ENCODE results near the gene BSND. TPM values are rescaled to one million over a fixed set of nuclear protein-coding genes. Genes with fewer than 3 reads are reported as not detected.

BSND gene
- polyA plus RNA-seq, 1 donor (not counting 4 experiments of a cell fraction or from before 2014, with no cell fraction given), result not detected

DNA sequence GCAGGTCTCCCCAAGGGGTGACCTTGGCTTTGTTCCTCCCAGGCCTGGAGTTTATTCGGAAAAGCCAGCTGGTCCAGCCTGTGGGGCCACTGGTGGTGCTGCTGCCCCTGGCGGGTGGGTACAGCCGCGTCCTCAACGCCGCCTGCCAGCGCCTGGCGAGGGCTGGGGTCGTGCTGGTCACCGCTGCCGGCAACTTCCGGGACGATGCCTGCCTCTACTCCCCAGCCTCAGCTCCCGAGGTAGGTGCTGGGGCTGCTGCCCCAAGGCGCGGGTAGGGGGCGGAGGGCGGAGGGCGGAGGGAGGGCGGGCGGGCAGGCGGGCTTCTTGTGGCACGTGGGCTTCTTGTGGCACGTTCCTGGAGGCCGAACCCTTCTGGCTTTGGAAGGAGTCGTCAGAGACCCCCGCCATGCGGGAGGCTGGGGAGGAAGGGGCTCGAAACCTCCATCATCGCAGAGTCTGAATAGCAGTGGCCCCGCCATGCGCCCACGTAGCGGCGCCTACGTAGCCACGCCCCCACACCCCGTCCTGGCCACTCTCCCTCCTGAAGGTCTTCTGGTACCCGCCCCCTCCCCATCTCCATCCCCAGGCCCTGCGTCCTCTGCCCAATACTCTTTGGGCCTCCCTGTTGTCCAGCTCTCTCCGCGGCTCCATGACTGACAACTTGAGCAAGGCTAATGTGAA, 57.4 kb downstream of the BSND start:
- no peaks in the 10 kb centered on the region for H3K27me3 ChIP-seq (ENCODE audit: control insufficient read depth, extremely low read depth, insufficient read depth, low read length)

DNA sequence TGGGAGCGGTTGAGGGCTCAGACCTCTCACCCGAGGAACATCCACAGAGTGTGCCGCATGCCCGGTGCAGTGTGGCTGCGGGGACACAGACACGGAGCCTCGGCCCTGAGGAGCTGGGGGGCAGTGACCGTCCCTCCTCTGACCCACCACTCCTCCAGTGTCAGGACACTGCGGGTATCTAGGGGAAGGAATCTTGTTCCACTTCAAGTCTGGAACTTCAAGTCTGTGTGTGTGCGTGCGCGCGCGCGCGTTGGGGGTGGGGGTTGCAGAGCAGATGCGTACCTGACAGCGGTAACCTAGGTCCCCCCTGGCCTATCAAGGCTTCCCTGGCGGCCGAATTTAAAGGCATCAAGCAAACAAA, 57.9 kb downstream of the BSND start:
- Histone ChIP-seq H3K4me2 (ENCODE audit: control insufficient read depth, extremely low read depth, insufficient read depth, low read depth, low read length) (no peak overlapping the region), H3K9me1 (ENCODE audit: control insufficient read depth, extremely low read depth, insufficient read depth, low read length) (no peaks in the 10 kb centered on the region), H3K79me2 (ENCODE audit: control insufficient read depth, insufficient read depth, low read length) (peaks cover 43% of the 10 kb centered on the region), H3K9ac (ENCODE audit: control insufficient read depth, extremely low read depth, insufficient read depth, low read length) (no peak overlapping the region), H2AFZ (ENCODE audit: control insufficient read depth, low read length) (no peak overlapping the region), H3K27ac (ENCODE audit: control insufficient read depth, insufficient read depth, low read length) (no peak overlapping the region), H3K4me3 (ENCODE audit: control insufficient read depth in 2 of 3, extremely low read depth in 1 of 3, insufficient read depth in 2 of 3, low read depth in 1 of 3, low read length in 3 of 3) (no peak overlapping the region), H3K4me1 (ENCODE audit: control insufficient read depth, extremely low read depth, insufficient read depth, low read length) (peaks cover 18% of the 10 kb centered on the region), H3K9me3 (ENCODE audit: control insufficient read depth, low read depth, low read length) (no peaks in the 10 kb centered on the region), H3K36me3 (ENCODE audit: control insufficient read depth in 2 of 2, extremely low read depth in 1 of 2, insufficient read depth in 2 of 2, low read length in 2 of 2) (peaks cover 63 to 65% of the 10 kb centered on the region in 2 experiments), H4K20me1 (ENCODE audit: control insufficient read depth, extremely low read depth, insufficient read depth, low read length) (peaks cover 2% of the 10 kb centered on the region), H3K27me3 (ENCODE audit: control insufficient read depth, extremely low read depth, insufficient read depth, low read length) (no peaks in the 10 kb centered on the region)
- TF ChIP-seq, protein P1, sequence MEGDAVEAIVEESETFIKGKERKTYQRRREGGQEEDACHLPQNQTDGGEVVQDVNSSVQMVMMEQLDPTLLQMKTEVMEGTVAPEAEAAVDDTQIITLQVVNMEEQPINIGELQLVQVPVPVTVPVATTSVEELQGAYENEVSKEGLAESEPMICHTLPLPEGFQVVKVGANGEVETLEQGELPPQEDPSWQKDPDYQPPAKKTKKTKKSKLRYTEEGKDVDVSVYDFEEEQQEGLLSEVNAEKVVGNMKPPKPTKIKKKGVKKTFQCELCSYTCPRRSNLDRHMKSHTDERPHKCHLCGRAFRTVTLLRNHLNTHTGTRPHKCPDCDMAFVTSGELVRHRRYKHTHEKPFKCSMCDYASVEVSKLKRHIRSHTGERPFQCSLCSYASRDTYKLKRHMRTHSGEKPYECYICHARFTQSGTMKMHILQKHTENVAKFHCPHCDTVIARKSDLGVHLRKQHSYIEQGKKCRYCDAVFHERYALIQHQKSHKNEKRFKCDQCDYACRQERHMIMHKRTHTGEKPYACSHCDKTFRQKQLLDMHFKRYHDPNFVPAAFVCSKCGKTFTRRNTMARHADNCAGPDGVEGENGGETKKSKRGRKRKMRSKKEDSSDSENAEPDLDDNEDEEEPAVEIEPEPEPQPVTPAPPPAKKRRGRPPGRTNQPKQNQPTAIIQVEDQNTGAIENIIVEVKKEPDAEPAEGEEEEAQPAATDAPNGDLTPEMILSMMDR (optimal IDR thresholded peaks at IDR 0.05 in 1 of 3, IDR thresholded peaks at IDR 0.05 in 1 of 3, conservative IDR thresholded peaks at IDR 0.05 in 1 of 3; ENCODE audit: extremely low read depth in 1 of 3, insufficient read depth in 2 of 3, low read length in 3 of 3), result no peak
- TF ChIP-seq EZH2 (IDR thresholded peaks at IDR 0.05; ENCODE audit: low read length), result no peak
- dilution Hi-C loops (cut with MboI; ENCODE audit: extremely low pct_ligation_motif_present, low sequenced_read_pairs), result no loop called here
- DNase-seq (ENCODE audit: low read depth, low spot score) (no peak), FAIRE-seq (no peak)

More for the DNA sequence above, 57.4 kb downstream of the BSND start:
- no peak overlapping the region for H3K27ac ChIP-seq (ENCODE audit: control insufficient read depth, insufficient read depth, low read length)
- TF ChIP-seq, protein P1 (optimal IDR thresholded peaks at IDR 0.05 in 1 of 3, IDR thresholded peaks at IDR 0.05 in 1 of 3, conservative IDR thresholded peaks at IDR 0.05 in 1 of 3; ENCODE audit: extremely low read depth in 1 of 3, insufficient read depth in 2 of 3, low read length in 3 of 3), result no peak
- no peak for TF ChIP-seq EZH2 (IDR thresholded peaks at IDR 0.05; ENCODE audit: low read length)
- H3K4me2 ChIP-seq (ENCODE audit: control insufficient read depth, extremely low read depth, insufficient read depth, low read depth, low read length), result no peak overlapping the region
- no peaks in the 10 kb centered on the region for H3K9me3 ChIP-seq (ENCODE audit: control insufficient read depth, low read depth, low read length)
- DNase-seq (ENCODE audit: low read depth, low spot score) (no peak), FAIRE-seq (no peak)
- dilution Hi-C loops (cut with MboI; ENCODE audit: extremely low pct_ligation_motif_present, low sequenced_read_pairs), result no loop called here
- H3K4me3 ChIP-seq (ENCODE audit: control insufficient read depth in 2 of 3, extremely low read depth in 1 of 3, insufficient read depth in 2 of 3, low read depth in 1 of 3, low read length in 3 of 3), result no peak overlapping the region
- H3K4me1 ChIP-seq (ENCODE audit: control insufficient read depth, extremely low read depth, insufficient read depth, low read length), result peaks cover 22% of the 10 kb centered on the region
- no peak overlapping the region for H2AFZ ChIP-seq (ENCODE audit: control insufficient read depth, low read length)
- H4K20me1 ChIP-seq (ENCODE audit: control insufficient read depth, extremely low read depth, insufficient read depth, low read length), result peaks cover 7% of the 10 kb centered on the region
- H3K9ac ChIP-seq (ENCODE audit: control insufficient read depth, extremely low read depth, insufficient read depth, low read length), result no peak overlapping the region
- H3K9me1 ChIP-seq (ENCODE audit: control insufficient read depth, extremely low read depth, insufficient read depth, low read length), result no peaks in the 10 kb centered on the region
- peaks cover 61 to 62% of the 10 kb centered on the region in 2 experiments for H3K36me3 ChIP-seq (ENCODE audit: control insufficient read depth in 2 of 2, extremely low read depth in 1 of 2, insufficient read depth in 2 of 2, low read length in 2 of 2)
- peaks cover 47% of the 10 kb centered on the region for H3K79me2 ChIP-seq (ENCODE audit: control insufficient read depth, insufficient read depth, low read length)
